Measurements from ENCODE around the gene EBF3.

Gene EBF3

GRCh38 chr10:129811208-129811607, 152.9 kb downstream of the EBF3 start:
- FAIRE-seq (no peak), DNase-seq (ENCODE audit: insufficient read length, low spot score) (no peak)

DNA sequence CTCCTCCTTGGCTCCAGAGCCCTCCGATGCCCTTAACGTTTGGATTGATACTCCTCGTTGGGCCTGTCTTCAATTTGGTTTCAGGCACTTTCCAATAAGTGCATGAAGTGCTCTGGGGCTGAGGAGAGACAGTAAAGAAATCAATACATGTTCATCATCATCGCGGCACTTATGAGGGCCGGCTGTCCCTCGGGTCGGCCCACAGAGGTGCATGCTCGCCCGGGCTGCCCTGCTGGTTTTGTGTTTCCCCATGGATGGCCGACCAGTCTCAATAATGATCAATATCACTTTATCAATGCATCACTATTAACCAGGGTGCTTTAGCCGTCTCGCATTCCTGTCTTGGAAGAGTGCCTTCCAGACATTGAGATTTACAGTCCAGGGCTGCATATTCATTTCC, 154.2 kb downstream of the EBF3 start:
- DNase-seq (ENCODE audit: insufficient read length, low spot score) (no peak), FAIRE-seq (no peak)

DNA sequence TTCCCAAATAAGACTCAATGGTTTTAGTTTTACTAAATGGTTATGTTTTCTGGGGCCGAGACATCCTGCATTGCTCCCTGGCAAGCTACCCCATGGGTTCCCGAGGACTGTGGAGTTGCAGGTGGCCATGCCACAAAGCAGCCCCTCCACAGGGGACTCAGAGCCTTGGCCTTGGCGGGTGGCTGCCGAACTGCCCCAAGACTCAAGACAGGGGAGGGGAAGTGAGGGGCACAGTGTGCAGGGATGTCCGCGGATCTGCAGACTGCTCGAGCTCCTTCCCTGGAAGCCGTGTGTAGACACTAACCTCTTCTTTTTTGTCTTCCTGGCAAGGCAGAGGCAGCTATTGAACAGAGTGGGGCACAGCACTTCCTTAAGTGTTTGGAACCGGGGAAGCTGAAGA, 154.6 kb downstream of the EBF3 start:
- DNase-seq (ENCODE audit: insufficient read length, low spot score) = no peak
- FAIRE-seq = no peak

DNA sequence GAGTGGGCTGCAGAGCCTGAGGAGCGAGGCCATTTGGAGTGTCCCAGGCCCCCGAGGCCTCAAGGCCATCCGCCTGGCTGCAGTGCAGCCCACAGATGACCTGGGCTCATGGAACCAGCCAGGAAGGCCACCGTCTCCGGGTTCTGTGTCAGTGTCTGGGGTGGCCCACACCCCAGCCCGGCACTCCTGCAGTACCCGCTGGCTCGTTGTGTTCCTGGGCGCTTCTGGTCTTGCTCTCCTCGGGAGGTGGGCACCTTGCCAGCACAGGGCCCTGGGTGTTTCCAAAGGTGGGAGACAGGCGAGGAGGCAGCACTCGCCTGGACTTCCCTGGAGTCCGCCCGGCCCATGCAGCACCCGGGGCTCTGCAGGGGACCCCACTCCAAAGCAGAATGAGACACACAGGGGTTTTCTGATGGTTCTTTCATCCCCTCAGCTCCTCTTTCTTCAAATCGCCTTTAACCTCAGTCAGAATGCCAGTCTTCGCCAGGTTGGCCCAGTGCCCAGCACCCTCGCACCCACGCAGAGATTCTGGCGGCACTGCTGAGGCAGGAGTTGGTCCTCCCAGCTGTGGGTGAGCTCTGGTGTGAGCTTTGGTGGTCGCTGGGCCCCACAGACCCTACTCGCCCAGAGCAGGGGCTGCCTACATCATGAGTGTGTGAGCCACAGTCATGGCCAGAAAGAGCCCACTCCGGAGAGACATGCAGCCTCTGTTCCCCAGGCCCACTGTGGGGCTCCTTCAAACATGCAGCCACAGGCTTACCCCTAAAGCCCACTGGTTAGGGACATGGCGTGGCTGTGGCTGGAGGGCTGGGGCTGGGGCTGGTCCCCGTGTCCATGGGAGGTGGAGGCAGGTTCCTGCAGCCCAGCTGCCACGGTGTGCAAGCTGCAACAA, 155.7 kb downstream of the EBF3 start:
- no peak for DNase-seq (ENCODE audit: insufficient read length, low spot score)
- no peak for FAIRE-seq

- FAIRE-seq = no peak
- DNase-seq (ENCODE audit: insufficient read length, low spot score) = no peak
Measured at GRCh38 chr10:129807211-129807610, 156.9 kb downstream of the EBF3 start.

GRCh38 chr10:129800796-129801340, 163.2 kb downstream of the EBF3 start:
- FAIRE-seq (no peak), DNase-seq (ENCODE audit: insufficient read length, low spot score) (no peak)

DNA sequence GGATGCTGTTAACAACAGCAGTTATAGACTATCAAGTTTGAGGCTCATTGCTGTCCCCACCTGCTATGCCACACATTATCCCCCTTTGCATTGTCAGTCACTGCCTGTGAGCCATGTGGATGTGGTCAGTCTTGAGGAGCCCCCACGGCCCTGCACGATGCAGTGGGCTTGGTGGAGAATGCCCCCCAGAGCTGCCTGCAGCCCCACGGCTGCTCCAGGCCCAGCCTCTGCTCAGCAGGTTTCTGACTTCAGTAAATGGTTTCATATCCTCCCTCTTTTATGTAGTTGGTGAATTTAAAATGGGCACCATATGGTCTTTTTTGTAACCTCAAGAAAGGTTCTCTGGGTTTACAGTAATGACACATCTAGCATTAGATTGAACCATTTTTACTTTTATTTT, 164.1 kb downstream of the EBF3 start:
- DNase-seq (ENCODE audit: insufficient read length, low spot score) (no peak), FAIRE-seq (no peak)

- FAIRE-seq (no peak), DNase-seq (ENCODE audit: insufficient read length, low spot score) (no peak)
Measured at GRCh38 chr10:129796710-129797420, 167.2 kb downstream of the EBF3 start.

DNA sequence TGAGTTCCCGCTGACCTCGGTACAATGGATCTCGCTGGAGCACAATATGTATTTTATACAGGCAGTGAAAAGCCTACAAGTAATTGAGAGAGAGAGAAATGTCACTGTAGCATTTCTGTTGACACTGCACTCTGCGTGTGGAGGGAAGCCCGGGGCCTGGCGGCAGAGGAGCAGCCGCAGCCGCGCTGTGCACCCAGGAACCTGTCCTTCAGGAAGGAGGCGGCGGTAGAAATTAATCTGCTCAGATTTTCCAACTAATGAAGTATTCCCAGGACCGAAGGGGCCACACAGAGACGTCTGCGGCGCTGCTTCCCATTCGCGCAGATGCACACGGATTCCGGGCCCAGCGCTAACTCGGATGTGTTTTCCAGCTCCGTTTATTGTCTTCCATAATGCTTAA, 170.1 kb downstream of the EBF3 start:
- no peak for DNase-seq (ENCODE audit: insufficient read length, low spot score)
- FAIRE-seq = no peak

GRCh38 chr10:129793479-129793878, 170.6 kb downstream of the EBF3 start:
- FAIRE-seq (no peak), DNase-seq (ENCODE audit: insufficient read length, low spot score) (no peak)

DNA sequence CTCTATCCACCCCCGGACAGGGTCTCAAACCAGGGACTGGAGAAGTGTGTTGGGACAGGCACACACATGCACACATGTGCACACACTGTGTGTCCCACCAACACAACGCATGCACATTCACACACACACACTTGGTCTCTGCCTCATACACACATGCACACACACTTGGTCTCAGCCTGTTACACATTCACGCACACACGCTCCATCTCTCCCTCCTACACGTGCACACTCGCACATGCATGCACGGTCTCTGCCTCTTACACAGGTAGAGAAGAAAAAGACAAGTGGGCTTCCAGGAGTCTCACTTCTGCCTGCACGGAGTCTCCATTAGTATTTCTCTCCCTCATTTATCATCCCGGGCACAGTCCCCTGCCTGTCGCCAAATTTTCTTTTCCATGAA, 171.2 kb downstream of the EBF3 start:
- no peak for FAIRE-seq
- no peak for DNase-seq (ENCODE audit: insufficient read length, low spot score)

- FAIRE-seq (no peak), DNase-seq (ENCODE audit: insufficient read length, low spot score) (no peak)
Measured at GRCh38 chr10:129792141-129792540, 171.9 kb downstream of the EBF3 start.

- FAIRE-seq (no peak), DNase-seq (ENCODE audit: insufficient read length, low spot score) (no peak)
Measured at GRCh38 chr10:129790715-129791446, 173.2 kb downstream of the EBF3 start.

GRCh38 chr10:129788215-129788614, 175.9 kb downstream of the EBF3 start:
- FAIRE-seq = no peak
- DNase-seq (ENCODE audit: insufficient read length, low spot score) = no peak

DNA sequence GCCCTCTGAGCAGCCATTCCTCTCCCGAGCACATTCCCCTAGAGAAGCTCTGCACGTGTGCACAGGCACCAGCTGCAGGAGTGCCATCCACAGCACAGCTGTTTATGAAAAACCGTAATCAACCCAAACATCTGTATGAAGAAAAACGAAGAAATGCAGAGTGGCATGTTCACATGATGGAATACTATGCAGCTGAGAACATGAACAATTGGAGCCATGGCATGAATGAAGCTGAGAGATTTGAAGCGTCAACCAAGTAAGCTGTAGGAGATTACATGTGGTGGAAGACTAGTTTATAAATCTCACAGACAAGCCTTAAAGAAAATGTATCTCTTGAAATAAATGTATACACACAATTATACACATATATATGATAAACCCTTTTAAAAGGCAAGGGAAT, 176.5 kb downstream of the EBF3 start:
- FAIRE-seq (no peak), DNase-seq (ENCODE audit: insufficient read length, low spot score) (no peak)

DNA sequence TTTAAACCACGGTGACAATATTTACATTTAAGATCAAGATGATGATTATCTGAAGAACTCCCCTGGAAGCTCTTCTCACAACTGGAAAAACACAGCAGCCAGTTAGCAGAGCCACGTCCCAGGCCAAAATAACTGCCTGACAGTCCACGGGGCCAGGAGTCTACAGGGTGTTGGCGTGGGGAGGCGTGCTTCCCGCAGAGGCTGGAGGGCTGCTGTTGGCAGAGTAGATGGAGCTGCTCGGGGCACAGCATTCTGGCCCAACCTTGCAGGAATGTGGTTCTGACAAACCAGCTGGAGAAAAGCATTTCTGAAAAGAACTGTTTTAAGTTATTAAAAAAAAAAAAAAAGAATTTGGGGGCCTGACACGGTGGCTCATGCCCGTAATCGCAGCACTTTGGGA, 177.9 kb downstream of the EBF3 start:
- FAIRE-seq (no peak), DNase-seq (ENCODE audit: insufficient read length, low spot score) (no peak)

GRCh38 chr10:129785536-129785981, 178.5 kb downstream of the EBF3 start:
- DNase-seq (ENCODE audit: insufficient read length, low spot score) = no peak
- no peak for FAIRE-seq

All from HTR-8/SVneo (cell line).